GM11168 (cell line): ENCODE data around the gene THEM4.
"Not testable (repeated sequence)": the region's sequence is repeated elsewhere in the genome, so short reads cannot be mapped to it uniquely, and the experiment has no call there.

Source experiments
- in situ Hi-C: fragments of 300-500 bp; cut with MboI; formaldehyde crosslinking; loops from one replicate; pipeline ENCODE4 v1.12.0; 2022; ENCODE audit warnings: low sequenced_read_pairs; ENCODE audit not compliant: unreplicated experiment

THEM4 gene

GRCh38 chr1:151935894-151936602 is 26.7 kb upstream of the THEM4 start:
- in situ Hi-C loops: loop anchor here (10.0 kb wide), 1 partner anchor 69 kb away; no protein-coding TSS in a partner anchor

DNA sequence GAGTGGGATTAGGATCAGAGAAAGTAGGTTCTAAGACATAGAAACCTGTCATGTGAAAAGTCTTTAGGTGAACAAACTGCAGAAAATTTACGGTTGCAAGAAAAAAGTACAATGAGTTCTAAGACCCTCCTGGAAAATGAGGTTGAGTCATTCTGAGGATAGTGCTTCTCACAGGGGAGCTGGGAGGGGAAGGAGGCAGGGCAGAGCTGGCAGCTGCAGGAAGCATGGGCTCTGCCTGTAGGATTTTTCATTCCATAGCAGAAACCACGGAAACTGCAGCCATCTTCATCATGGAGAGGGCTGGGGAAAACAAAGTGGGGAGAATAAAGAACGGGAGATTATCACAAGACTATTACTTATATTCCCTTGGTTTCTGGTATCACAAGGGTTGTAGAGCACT is 25.8 kb upstream of the THEM4 start:
- in situ Hi-C loops: loop anchor here (10.0 kb wide), 1 partner anchor 70 kb away; no protein-coding TSS in a partner anchor

GRCh38 chr1:151934048-151934493 is 24.8 kb upstream of the THEM4 start:
- in situ Hi-C loops: loop anchor here (10.0 kb wide), 1 partner anchor 71 kb away; no protein-coding TSS in a partner anchor

DNA sequence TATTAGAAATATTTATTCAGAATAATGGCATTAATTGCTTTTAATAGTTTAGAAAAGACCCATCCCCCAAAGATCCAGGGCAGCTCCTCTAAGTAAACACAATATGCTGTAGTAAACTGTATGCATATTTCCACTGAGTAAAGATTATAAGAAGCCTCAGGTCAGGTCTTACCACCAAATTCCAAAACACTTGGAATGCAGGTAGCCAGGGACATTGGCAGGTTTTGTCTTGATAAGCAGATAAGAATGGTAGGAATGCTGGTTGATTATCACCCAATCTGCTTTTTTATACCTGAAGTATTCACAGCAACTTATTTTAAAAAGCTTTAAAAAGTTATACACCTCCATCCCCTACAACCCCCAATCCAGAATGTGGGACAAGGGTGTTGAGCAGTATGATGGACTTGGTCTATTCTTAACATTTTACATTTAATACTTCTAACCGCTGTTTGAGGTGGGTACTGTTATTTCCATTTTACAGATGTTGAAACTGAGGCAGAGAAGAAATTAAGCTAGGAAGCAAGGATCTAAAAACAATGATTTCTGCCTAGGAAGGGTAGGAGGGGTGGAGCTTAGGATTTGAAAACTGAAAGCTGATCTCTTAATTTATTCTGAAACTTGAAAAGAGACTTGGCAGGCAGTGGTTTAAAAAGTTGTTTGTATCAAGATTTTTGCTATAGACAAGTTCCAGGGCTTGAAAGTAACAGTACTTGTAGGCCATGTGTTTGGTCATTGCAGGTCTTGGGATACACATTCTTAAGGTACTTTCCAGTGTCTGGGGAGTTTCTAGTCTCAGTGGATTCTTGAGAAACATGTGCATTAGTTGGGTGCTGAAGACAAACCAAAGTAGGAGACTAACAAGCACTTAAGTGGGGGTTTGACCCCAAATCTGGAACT is 15.6 kb upstream of the THEM4 start:
- in situ Hi-C loops: no loop called here

- in situ Hi-C loops: no loop called here
These were observed 14.1 kb upstream of the THEM4 start for GRCh38 chr1:151923422-151923821.

- in situ Hi-C loops: no loop called here
These were observed 10.8 kb upstream of the THEM4 start for GRCh38 chr1:151920149-151920548.

DNA sequence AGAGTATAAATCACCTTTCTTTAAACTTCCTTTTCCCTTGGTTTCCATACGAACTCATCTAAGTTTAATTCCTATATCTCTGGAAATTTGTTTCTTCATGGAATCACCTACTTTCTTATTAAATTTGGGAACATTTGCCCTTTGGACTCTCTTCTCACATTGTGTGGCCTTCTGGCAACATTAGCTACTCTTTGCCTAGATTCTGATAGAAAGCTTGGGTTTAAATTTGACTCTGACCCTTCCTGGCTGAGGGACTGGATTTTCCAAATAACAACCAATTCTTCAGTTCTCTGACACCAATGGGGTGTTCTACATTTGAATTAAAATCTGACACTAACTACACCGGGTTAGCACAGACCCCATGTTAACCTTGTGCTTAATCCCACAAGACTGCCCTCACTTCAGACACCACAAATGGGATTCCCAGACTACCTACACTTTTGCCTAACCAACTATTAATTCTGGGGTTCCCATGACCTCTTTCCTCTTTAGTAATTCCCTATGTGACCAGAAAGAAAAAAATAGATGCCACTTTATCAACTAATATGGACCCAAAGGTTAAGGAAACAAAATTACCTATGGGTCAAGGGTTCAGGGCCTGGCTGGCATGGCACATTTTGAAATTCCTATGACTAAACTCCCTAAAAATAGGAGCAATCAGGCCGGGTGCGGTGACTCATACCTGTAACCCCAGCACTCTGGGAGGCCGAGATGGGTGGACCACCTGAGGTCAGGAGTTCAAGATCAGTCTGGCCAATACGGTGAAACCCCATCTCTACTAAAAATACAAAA is 9.7 kb upstream of the THEM4 start:
- in situ Hi-C loops: no loop called here

GRCh38 chr1:151918156-151918555 is 8.8 kb upstream of the THEM4 start:
- in situ Hi-C loops: no loop called here

- in situ Hi-C loops: no loop called here
These were observed 7.5 kb upstream of the THEM4 start for GRCh38 chr1:151916726-151917370.

DNA sequence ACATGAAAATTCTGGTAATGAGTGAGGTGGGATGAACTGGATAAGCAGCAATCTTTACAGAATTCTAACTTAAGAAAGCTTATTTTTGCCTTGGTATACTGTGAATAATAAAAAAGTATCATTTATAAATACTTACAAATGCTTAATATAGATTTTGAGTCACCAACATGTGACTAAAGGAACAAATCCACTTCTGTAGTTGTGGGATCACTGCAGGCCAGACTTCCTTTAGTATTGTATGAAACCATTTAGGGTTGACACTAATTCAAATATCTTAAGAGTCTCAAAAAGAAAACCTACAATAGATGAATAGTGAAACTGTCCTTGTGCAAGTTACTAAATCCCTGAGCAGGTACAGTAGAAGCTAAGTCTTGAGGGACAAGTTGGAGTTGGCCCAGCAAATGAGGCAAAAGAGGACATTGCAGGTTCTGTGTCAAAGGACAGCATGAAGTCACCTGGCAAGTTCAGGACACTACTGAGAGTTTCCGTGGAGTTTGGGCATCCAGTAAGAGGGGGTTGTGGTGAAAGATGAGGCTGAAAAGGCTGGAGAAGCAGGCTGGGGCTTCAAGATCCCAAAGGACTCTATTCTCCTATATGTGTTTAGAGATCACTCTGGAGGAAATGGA is 5.9 kb upstream of the THEM4 start:
- in situ Hi-C loops: no loop called here

- in situ Hi-C loops: no loop called here
These were observed 4.8 kb upstream of the THEM4 start for GRCh38 chr1:151914076-151914475.

DNA sequence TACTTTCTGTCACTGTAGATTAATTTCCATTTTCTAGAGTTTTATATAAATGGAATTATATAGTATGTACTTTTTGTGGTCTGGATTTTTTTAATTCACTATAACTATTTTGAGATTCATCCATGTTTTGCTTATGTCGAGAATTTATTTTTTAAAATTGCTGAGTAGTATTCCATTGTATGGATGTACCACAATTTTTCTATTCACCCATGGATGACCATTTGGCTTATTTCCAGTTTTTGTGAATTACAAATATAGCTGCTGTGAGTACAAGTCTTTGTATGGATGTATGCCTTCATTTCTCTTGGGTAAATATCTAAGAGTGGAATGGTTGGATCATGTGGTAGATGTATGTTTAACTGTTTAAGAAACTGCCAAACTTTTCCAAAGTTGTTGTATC is 3.7 kb upstream of the THEM4 start:
- in situ Hi-C loops: no loop called here

DNA sequence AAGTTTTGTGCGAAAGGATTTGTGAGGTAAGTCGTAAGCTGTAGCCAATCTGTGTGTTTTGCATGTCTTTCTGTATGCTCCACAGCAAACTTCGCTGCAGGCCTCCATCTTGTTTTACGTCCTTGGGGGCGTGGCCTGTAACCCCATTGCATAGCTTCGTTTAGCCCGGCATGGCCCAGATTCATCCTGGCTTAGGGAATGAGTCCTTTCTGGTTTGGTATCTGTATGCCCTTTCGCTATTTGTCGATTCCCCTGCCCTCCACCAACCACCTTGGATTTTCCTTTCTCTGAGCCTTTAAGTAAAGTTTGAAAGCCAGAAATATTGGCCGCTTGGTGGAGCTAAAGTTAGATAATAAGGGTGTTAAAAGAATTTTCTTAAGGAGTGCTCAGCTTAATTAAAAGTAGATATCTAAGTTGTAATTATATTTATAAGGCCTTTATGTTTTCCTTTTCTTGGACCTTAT is 1.1 kb downstream of the THEM4 start:
- in situ Hi-C loops: no loop called here

GRCh38 chr1:151907363-151908139 is 1.8 kb downstream of the THEM4 start:
- in situ Hi-C loops: no loop called here

DNA sequence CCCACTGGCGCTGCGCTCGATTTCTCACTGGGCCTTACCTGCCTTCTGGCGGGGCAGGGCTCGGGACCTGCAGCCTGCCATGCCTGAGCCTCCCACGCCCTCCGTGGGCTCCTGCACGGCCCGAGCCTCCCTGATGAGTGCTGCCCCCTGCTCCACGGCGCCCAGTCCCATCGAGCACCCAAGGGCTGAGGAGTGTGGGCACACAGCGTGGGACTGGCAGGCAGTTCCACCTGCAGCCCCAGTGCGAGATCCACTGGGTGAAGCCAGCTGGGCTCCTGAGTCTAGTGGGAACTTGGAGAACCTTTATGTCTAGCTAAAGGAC is 3.0 kb downstream of the THEM4 start:
- in situ Hi-C loops: not testable (repeated sequence)

GRCh38 chr1:151905443-151906323 is 3.6 kb downstream of the THEM4 start:
- in situ Hi-C loops: not testable (repeated sequence)

- in situ Hi-C loops: no loop called here
These were observed 4.3 kb downstream of the THEM4 start for GRCh38 chr1:151905070-151905442.

DNA sequence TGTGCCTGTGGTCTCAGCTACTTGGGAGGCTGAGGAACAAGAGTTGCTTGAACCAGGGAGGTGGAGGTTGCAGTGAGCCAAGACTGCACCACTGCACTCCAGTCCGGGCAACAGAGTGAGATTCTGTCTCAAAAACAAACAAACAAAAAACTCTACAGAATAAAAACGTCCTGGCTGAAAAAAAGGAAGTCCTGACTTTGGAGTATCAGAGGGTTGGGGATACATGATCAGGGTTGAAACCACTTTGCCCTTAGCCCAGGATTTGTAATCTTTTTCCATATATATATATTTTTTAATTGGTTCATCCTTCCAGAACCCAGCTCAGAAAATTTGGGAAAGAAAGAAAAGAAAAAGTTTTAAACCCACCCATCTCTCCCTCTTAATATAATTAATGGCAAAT is 6.5 kb downstream of the THEM4 start:
- in situ Hi-C loops: no loop called here
